NCI-H2171 (cell line): Measurements from ENCODE around the gene MCTP1.

Experiments
- DNase-seq: peaks from one replicate; lab custom pipeline; 2025; lab: John Stamatoyannopoulos, UW

The MCTP1 gene

DNA sequence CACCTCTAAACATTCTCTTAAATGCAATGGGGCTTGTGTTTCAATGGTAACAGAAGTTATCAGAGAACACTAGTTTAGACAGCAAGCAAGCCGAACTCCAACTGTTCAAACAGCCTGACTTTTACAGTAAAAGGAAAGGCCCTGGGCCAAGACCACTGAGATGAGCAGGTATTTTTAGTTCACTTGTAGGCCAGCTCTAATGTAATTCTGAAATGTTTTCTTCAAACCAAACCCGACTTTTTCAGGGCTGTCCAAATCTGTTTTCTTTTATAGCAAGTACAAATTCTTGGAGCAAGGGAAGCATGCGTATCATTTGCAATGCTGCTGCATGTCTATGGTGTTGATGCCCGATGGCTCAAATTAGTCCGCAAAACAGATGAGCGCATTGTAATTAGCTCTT is 473.6 kb downstream of the MCTP1 start:
- no peak for DNase-seq

DNA sequence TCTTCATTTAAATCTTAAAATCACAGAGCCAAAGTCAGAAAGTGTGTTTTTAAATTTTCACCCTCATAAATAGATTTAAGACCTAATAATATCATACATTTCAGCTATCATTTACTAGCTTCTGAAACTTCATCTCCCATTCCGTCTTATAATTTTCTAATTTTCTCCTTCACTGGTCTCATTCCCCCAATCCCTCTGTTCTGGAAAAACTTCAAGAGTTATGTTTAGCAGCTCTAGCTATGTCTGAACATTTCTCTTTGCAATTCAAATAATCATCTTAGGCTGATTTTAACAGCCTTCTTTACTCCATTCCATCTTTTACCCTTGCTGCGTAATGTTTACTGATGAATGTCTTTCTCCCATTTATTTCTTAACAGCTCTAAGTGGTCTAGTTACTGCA is 474.0 kb downstream of the MCTP1 start:
- no peak for DNase-seq

DNA sequence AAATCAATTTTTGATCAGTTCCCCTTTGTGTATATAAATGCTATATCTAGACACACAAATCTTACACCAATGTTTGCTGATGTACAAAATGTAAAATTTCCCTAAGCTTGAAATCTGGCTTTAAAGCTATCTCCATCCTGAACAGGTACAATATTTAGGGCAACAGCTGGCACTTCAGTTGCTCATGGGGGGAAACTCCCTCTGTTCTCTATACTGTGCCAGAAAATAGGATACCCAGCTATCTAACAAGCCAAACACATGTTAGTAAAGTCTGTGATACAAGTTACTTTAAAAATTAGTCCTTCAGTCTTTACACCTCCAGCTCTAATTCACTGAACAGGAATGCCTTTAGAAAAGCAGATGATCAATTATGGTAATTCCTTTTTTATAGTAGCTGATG is 474.6 kb downstream of the MCTP1 start:
- DNase-seq, result no peak

DNA sequence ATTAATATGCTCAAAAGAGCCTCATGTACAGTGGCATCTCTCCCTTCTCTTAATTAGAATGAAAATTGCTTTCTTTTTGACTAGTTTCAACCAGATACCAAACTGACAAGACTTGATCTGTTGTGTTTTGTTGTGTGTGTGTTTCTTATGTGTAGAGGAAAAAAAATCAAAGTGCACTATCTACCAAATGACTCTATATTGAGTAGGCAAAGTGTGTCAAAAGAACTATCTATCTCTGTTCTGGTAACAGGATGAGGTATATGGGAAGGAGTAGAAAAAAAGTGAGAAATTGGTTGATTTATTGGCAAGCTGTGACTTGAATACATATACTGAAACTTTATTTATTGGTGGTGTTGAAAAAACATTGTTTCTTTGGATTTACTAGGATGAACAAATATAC is 476.4 kb downstream of the MCTP1 start:
- DNase-seq, result no peak

DNA sequence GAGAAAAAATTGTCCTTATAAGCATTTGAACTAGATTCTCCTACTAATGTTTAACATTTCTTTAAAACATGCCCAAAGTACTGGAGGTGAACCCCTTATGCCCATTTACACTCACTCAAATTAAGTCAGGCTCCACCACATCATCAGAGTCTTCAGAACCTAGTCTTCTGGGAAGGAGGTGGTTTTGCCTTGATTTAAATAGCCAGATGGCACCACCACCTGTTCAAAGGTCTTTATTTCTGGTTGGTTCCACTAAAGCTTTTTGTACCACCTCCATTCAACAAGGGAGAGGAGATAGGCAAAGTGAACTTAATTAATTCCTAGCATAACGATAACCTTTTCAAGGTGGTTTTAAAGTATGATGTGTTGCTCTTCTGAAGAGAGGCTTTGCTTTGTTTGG is 476.9 kb downstream of the MCTP1 start:
- peak; percentile 46 for DNase-seq

DNA sequence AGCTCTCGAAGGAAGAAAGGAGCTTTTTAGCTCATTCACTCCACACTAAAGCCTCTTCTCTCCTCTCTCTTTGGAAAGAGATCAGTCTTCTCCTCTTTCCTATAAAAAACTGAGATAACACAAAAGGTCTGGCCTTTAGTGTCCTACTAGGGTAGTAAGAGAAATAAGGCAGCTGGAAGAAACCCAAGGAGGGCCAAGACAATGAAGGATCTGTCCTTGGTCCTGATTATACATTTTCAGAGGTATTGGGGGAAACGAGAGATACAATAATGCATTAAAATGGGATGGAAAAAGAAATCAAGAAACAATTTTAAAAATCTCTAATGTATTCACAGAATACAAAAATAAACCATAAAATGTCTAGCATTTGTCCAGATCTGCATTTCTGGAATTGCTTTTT is 482.4 kb downstream of the MCTP1 start:
- no peak for DNase-seq

DNA sequence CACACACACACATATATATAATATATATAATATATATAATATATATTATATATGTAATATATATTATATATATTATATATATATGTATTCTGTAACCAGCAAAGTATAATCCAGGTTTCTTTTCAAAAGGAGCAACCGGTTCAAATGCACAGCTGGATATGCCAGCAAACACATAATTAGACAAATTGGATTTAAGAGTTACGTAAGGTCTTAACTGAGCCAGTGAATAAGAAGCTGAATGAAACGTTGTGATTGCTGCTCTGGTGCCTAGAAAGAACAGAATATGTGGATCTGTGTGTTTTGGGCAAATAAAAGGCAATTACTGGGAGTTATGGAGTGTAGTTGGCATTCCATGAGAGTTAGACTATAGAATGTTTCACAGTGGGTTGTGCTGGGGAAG is 488.3 kb downstream of the MCTP1 start:
- DNase-seq, result no peak

DNA sequence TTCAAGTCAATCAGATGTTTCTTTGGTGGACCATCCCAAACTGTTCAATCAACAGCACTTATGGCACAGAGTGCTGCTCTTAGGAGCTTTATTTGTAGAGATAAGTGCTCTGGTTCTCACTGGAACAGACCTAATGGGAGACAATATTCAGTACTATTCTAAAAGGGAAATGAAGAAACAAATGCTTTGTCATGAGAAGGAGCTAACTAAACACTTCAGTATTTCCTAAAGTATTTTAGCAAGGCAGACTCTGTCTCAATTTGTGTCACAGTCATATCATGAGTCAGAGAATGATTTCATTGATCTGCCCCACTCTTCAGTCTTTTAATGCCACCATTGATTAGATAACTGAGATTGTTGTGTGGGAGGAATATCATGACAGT is 491.1 kb downstream of the MCTP1 start:
- no peak for DNase-seq

DNA sequence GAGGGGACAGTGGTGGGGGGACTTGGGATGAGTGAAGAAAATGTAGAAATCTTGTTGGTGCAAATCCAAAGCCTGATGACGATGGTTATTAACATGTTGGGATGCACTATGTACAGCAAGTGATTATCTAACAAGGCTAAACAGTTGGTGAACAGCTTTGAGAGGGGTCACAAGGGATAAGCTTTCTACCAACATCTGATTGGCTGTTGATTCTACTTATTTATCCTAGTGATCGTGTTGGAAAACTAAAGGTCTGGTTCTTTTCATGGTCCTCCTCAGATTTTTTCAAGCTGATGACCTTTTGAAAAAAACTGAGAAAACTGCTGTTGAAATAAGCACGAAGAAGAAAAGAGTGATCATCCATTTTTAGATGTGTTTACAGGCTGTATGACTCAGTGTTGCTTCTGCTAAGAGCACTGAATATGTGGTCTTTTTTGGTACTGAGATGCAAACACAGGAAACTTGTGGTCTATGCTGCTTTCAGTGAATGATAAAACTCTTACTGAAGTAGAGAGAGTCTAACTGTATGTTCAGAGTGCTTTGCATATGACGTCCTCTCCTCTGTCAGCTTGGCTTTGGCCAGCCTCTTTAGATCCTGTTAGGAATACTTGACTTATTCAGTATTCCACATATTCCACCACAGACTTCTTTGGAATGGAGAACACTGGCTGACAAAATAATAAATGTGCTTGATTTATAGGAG is 491.6 kb downstream of the MCTP1 start:
- no peak for DNase-seq

DNA sequence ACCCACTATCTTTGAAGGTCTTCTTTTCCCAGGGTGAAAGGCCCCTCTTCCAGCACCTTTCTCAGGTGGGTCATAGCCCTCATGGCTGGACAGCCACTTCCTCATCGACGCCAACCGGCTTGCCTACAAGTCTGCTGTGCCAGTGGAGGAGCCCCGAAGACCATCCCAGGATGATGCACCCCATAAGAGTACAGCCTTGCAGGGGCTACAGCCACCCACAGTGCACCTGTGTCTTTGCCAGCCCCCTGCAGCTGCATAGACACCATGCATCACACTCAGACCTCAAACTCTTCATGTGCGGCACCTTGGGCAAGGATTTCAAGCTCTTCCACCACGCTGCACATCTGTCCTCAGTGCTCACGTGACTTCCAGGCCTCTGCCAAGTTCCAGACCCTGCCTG is 493.1 kb downstream of the MCTP1 start:
- DNase-seq, result no peak

DNA sequence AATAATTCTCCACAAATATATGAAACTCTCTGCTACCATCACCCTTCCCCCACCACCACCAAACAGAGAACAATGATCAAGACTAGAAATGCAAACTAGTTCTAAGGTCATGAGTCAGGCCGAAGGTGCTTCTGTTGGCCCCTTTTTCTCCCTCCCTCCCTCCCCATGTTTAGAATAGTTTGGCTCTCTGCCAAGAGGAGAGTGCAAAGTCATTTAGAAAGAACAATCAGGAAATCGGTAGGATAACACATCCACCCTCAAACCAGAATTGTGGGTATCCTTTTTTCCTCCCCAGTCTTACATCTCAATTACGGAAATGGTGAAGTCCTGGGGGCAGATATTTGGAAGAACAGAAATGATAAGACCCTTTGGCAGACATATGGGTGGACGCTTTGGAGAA is 496.4 kb downstream of the MCTP1 start:
- no peak for DNase-seq

DNA sequence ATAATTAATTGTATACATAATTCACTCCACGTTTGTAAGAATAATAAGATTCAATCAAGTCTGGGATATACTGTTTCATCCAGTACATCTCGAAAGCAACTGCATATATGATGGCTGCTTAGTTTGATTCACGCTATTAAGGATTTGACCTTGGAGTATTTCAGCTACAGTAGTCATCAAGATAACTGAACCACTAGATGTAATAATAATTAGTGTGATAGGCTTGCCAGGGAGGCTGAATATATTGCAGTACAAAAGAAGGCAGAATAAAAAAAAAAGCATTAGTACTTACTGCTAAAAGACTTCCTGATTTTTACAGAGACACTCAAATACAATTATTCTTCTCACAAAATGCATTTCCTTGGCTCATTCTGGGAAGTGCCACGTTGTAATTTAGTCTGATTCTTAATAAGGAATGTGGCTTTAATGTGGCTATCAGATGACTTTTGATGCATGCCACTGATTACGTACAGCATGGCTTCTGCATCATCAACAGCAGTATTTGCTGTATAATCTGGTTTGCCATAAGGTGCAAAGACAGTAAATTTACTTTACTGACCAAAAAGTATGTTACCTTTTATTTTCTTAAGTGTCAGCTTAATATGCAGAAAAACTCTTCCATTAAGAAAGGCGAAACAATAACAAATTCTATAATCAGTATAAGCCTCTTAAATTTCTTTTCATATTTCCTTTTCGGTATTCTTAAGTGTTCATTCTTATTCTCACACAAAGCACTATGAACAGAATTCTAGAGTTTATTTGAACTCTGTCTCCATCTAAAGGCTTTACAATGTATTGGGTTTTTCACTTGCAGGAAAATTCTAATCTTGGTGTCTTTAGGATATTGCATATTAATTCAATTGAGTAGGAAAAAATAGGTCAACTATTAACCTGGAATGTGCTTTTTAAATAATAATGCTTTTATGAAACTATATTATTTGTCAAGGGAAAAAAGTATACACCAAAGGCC is 500.1 kb downstream of the MCTP1 start:
- DNase-seq, result no peak

DNA sequence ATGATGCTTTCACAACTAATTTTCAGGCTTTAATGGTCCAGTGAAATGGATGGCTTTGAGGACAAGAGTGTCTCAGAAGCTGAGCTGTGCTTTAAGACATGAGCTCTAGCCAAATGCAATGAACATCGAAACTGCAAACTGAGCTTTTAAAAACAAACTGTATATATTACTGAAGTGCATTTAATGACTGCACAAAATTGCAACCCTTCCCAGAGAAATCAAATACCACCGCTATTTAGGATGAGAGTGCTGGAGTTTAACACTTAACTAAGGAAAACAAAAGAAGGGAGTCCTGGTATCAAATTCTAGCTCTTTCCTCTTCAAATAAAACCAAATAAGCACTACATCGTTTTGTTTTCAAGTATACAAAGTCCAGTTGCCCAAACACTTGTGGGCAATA is 502.5 kb downstream of the MCTP1 start:
- DNase-seq, result no peak

DNA sequence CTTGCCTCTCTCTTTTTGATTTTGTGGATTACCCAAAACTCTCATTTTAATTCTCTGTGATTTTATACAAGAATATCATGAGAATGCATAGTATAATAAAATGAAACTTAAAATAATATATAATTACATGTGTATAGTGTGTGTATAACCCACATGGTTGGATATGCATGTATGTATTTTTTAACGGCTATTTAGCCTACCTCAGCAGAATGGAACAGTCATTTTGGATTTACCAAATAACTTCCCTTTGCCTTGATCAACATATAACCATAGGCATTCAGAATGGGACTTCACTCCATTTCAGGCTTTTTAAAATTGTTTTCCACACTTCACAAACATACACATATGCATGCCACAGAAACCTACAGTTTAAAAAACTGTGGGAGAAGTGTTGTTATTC is 505.2 kb downstream of the MCTP1 start:
- DNase-seq, result no peak

DNA sequence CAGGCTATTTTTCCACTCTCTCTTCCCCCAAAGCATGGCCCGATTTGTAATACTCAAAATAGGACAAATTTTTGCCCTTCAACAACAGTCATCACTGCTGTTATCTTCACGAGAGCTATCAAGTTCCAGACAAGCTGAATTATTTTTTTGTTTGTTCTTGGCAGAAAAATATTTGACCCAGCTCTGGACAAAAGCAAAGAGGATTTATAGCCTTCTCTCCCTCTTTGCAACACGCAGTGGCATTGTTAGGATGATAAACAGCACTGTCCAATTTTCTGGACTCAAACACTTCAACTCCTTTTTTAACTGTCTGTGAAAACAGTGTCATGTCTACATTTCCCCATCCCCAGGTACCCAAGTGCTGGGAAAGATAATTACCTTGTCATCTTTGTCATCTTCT is 506.2 kb downstream of the MCTP1 start:
- DNase-seq, result no peak

DNA sequence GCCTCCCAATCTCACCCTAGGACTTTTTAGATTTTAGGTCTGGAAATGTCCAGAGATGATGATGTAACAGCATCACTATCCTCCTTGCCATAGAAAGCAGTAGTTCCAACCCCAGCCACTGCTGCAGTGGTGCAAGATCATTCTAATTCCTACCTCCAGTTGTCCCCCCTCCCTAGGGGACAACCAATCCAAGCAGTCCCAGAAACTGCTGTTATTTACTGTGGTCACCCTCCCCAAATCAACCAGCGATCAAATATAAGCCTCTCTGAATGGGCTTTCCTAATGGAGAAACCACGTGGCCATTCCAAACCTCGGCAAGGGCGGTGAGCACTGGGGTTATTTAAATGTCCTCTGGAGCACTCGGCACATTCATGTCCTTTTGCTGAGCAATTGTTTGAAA is 506.6 kb downstream of the MCTP1 start:
- DNase-seq, result no peak

DNA sequence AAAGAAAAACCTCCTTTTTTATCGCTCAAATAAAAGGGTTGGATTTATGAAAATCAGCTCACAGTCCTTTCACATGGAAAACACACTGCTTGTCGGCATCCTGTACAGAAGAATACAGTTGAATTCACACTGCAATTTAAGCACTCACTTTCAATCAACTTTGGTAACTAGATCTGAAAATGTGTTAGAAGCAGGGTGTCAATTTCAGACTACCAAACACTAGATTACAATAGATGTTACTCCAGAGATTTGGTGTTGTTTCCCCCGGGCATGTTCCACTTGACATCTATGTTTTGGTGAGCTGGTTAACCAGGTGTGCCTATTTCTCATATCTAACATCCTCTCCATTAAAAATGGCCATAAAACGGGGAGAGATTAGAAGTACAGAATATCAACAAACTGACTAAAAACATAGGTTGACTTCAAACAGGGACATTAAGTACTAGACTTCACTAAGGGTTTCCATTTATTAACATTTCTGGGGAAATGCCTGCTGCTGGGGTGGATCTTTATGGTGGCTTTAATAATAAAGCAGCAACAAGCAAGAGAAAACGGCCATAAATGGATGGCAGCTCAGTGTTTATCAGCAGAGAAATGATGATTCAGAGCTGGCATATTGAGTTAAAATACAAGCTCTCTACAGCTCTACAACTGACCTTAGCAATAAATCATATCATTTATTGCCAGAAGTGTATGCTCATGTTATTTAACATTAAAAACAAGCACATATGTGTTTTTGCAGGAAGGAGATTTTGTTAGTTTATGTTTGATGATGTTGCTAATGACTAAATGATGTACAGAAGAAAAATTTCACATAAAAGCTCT is 507.6 kb downstream of the MCTP1 start:
- DNase-seq, result peak; percentile 23

DNA sequence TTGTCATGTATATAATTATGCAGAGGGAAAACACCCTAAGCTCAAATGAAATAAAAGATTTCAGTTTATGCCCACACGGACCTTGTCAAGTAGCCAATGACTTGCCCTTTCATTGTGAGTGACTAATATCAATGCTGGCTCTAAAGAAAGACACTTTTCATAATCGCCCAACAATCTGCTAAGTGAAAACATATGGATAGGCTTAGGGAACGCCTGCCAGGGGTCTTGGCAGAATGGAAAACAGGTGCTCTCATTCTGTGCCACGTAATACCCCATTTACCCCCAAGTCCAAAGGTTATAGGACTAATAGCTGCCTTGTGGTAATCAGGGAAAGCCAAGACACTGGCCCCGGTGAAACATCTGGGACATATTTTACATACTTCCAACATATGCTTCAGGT is 508.7 kb downstream of the MCTP1 start:
- DNase-seq, result no peak

DNA sequence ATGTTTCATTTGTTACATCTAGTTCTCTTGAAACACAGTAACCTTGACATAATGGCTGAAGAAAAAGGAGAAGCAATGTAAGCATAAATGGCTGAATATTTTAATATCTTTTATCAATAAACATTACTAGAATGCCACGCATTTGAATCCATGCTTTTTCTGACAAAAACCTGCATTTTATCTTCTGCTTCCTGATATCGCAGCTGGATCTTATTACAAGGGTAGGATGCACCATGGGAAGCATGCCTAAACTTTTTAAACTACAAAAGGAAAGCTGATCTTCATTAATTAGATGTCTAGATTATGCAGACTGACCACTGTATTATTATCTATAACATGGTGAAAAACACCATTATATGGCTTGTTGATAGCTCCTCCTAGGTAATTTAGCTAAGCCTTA is 509.8 kb downstream of the MCTP1 start:
- DNase-seq, result no peak

DNA sequence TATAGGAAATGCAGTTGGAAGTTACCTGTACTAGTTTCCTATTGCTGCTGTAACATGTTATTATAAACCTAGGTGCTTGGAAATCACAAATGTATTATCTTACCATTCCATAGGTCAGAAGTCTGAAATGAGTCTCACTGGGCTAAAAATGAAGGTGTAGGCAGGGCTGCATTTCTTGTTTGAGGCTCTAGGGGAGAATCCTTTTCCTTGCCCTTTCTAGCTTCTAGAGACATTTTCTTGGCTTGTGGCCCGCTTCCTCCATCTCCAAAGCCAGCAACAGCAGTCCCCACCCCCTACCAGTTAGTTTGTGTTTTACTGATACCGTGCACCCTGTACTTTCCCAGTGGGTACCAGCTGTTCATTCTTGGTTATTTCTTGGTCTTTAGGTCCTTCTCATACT is 513.2 kb downstream of the MCTP1 start:
- no peak for DNase-seq

DNA sequence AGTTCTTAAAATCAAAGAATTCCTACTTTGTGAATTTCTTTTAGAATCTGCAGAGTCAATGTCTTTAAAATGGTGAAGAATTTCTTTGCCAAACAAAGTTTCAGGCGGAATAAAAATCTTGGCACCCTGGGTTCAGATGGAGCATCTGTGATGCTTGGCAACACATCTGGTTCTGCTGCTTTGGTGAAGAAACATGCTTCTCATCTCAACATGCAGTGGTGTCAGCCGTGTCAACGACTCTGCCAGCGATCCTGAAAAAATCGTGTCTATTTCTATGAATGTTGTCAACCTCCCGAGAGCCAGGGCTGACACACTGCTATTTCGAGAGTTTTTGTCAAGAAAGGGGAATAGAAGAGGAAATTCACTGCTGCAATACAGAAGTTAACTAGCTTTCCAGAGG is 514.9 kb downstream of the MCTP1 start:
- DNase-seq, result no peak

DNA sequence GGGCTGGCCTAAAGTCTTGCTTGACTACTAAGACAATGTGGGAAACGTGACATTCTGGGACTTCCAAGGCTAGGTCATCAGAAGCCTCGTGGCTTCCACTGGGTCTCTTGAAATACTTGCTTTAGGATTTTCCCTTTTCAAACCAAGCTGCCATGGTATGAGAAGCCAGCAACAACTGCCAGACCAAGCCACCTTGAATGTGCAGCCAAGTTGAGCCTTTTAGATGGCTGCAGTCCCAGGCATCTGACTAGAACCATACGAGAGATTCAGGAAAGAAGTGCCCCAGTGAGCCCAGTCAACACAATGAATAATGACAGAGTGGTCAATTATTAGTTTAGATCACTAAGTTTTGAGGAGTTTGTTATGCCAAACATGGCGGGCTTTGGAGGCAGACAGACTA is 523.1 kb downstream of the MCTP1 start:
- DNase-seq, result no peak

DNA sequence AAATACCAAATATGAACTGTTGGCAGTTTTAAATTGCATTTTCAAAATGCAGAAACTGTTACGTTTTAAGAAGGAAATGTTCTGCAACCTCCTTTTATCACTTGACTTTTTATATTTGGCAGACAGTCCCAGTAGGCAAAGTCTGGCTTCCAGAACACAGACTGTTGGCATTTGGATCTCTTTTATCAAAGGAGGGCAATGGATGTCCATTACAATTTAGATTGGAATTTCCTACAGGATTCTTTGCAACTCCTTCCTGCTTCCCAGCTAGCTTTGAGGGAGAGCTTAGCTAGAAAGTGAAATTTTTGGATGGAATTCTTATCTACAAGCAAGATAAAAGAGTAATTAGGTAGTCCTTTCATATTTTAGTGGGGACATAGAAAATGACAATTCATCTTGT is 523.8 kb downstream of the MCTP1 start:
- no peak for DNase-seq
